Spinal cord (tissue), 10 donors: ENCODE data around the gene GLRA2. TPM values are rescaled to one million over a fixed set of nuclear protein-coding genes. Genes with fewer than 3 reads are reported as not detected.

Experiments
- DNase-seq, 6 donors: peaks; one replicate each; pipeline versions ENCODE4 v3.0.0 to v3.0.0-alpha.2; 2013 to 2015; ENCODE audit warnings: low spot score in 6 of 6, low read depth in 4 of 6
- H3K27ac ChIP-seq: one replicate; pipeline ENCODE4 v1.5.1; 2013; ENCODE audit warnings: low read depth, low read length, control low read depth
- H3K27me3 ChIP-seq: one replicate; pipeline ENCODE4 v1.6.1; 2013; ENCODE audit warnings: low read length; ENCODE audit not compliant: control insufficient read depth, insufficient read depth
- H3K36me3 ChIP-seq: one replicate; pipeline ENCODE4 v1.6.1; 2013; ENCODE audit warnings: low read length; ENCODE audit not compliant: control insufficient read depth, insufficient read depth
- H3K4me1 ChIP-seq: one replicate; pipeline ENCODE4 v1.6.1; 2013; ENCODE audit warnings: low read length; ENCODE audit not compliant: control insufficient read depth, insufficient read depth
- H3K4me3 ChIP-seq: one replicate; pipeline ENCODE4 v1.5.1; 2013; ENCODE audit warnings: low read depth, low read length, control low read depth
- H3K9me3 ChIP-seq: one replicate; pipeline ENCODE4 v1.6.1; 2013; ENCODE audit warnings: low read length; ENCODE audit not compliant: control insufficient read depth, insufficient read depth
- WGBS: methylation state at CpG from one replicate; pipeline ENCODE4 v1.1.5; 2013; ENCODE audit warnings: missing lambda C conversion rate; ENCODE audit not compliant: insufficient coverage; 5-methylcytosine and 5-hydroxymethylcytosine counted together
- long read RNA-seq, 4 donors: transcript quantifications; one replicate each; lab custom pipeline, GENCODE V29; 2026
- polyA plus RNA-seq, 2 donors: library from polyadenylated mRNA; unstranded; fragments of 120-200 nt; gene quantifications; one replicate each; pipeline ENCODE4 v1.2.1, GENCODE V29; 2013; ENCODE audit not compliant: insufficient read length in 2 of 2
- total RNA-seq, 2 donors: library from RNA; depleted of rRNA in 1 of 2; stranded (reverse); fragments of 120-200 nt in 1 of 2; fragments of >200 nt in 1 of 2; gene quantifications; one replicate each; pipeline versions ENCODE4 v1.2.3 to v1.2.4, GENCODE V29; 2013 to 2014
- donor health status: healthy.

The GLRA2 gene
- total RNA-seq = 10 to 100 TPM; 14.4 to 52.1 TPM
- polyA plus RNA-seq = 10 to 100 TPM; 49.6 to 53.7 TPM
- long read RNA-seq, donor 1, transcript GLRA2-201 (9 exons, 3,216 nt) = major isoform, 11 of 12 reads
- long read RNA-seq, donor 1, partial matches to known transcripts = 0 of 12 reads
- long read RNA-seq, donor 1, other reads (novel, unspliced or antisense) = 0 of 12 reads
- long read RNA-seq, donor 2, partial matches to known transcripts = 0 of 4 reads
- long read RNA-seq, donor 2, other reads (novel, unspliced or antisense) = 0 of 4 reads
- long read RNA-seq, donor 3, partial matches to known transcripts = 0 of 2 reads
- long read RNA-seq, donor 3, other reads (novel, unspliced or antisense) = 0 of 2 reads
- long read RNA-seq, donor 4 = 0 reads

- 13% methylated on average over 9 of the region's 17 CpGs for WGBS
- DNase-seq = peak; percentile 36 to 92 (median 58)
- H3K4me1 ChIP-seq = no peaks in the 10 kb centered on the region
- no peak within 1 kb of the TSS for H3K27ac ChIP-seq
- H3K27me3 ChIP-seq = peaks cover 7% of the 10 kb centered on the region
- no peaks in the 10 kb centered on the region for H3K9me3 ChIP-seq
- H3K36me3 ChIP-seq = no peaks in the 10 kb centered on the region
- H3K4me3 ChIP-seq = peak within 1 kb of the TSS; percentile 32
Observed at GRCh38 chrX:14529290-14529989, at the start of gene GLRA2. TSS of gene GLRA2 (plus strand) at chrX:14529536. CDS start at chrX:14530058, 522 bp downstream.

GRCh38 chrX:14489437-14489836 lies 39.9 kb upstream of the GLRA2 start:
- H3K27ac ChIP-seq = no peak overlapping the region
- H3K9me3 ChIP-seq = no peaks in the 10 kb centered on the region
- no peak overlapping the region for H3K4me3 ChIP-seq
- no peaks in the 10 kb centered on the region for H3K4me1 ChIP-seq
- no peak for DNase-seq
- peaks cover 2% of the 10 kb centered on the region for H3K27me3 ChIP-seq
- H3K36me3 ChIP-seq = no peaks in the 10 kb centered on the region
- WGBS = 59% methylated on average over 6 of the region's 8 CpGs

DNA sequence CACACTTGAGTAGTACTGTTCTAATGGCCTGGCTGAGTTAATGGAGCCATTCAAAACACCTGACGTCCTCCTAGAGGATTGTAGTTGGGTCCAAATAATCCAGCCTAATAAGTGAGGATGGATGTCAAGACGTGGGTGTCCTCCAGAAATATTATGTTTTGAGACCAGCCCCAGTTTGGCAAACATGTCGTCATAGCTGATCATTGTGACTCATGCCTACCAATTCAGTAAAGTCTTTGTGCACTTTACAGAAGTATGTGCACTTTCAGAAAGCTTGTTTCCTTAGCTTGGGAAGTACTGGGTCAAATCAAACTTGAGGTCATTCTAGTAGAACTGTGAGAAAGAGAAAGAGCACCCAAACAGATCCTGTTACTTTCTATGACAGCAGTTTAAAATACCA lies 37.6 kb upstream of the GLRA2 start:
- H3K9me3 ChIP-seq = no peaks in the 10 kb centered on the region
- no peaks in the 10 kb centered on the region for H3K4me1 ChIP-seq
- H3K4me3 ChIP-seq = no peak overlapping the region
- peaks cover 2% of the 10 kb centered on the region for H3K27me3 ChIP-seq
- 67% methylated on average over 2 of the region's 3 CpGs for WGBS
- no peaks in the 10 kb centered on the region for H3K36me3 ChIP-seq
- DNase-seq = no peak
- H3K27ac ChIP-seq = no peak overlapping the region

GRCh38 chrX:14496674-14497073 lies 32.7 kb upstream of the GLRA2 start:
- H3K9me3 ChIP-seq = no peaks in the 10 kb centered on the region
- H3K27ac ChIP-seq = no peak overlapping the region
- WGBS = 0% methylated on average over 1 of the region's 3 CpGs

DNA sequence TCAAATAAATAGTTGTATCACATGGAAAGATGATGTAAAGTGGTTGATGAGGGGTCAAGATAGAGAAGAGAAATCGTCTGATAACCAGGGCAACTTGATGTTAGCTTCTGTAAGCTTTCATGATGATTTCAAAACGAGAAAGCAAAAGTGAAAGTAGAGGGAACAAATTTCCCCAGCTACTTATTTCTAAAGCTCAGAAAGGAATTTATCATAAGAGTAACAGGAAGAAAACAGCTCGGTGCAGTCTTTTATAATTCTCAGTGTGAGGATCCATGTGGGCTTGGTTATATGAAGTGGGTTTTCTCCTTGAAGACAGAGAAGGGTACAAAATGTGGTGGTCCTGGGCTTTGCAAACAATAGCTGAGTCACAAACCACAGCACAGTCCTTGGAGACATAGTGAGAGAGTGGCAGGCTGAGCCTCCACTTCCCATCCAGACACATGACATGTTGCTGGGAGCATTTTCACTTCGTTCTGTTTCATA lies 32.1 kb upstream of the GLRA2 start:
- Histone ChIP-seq H3K27me3 (no peaks in the 10 kb centered on the region), H3K36me3 (no peaks in the 10 kb centered on the region), H3K27ac (no peak overlapping the region), H3K9me3 (no peaks in the 10 kb centered on the region), H3K4me1 (no peaks in the 10 kb centered on the region), H3K4me3 (no peak overlapping the region)
- DNase-seq = no peak
- 40% methylated on average over 1 of the region's 4 CpGs for WGBS

More at GRCh38 chrX:14496674-14497073, 32.7 kb upstream of the GLRA2 start:
- no peaks in the 10 kb centered on the region for H3K4me1 ChIP-seq
- H3K36me3 ChIP-seq = no peaks in the 10 kb centered on the region
- H3K27me3 ChIP-seq = no peaks in the 10 kb centered on the region
- H3K4me3 ChIP-seq = no peak overlapping the region
- DNase-seq = no peak

DNA sequence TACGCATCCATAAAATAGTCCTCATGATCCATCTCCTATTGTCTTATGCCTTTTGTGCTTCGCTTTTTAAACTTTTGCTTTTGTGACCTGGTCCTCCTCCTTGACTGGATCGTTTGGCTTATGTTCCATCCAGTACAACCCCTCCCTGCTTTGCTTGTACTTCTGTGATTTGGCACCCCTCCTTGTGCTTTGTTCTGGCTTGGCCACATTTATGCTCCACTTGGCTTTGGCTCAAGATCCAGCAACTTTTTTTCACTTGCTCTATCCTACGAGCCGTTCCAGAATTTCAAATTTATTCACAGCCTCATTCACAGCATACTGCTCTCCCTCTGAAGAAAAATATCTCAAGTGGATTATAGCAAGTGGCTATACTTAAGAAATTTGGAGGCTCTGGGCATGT lies 28.0 kb upstream of the GLRA2 start:
- Histone ChIP-seq H3K36me3 (no peaks in the 10 kb centered on the region), H3K27me3 (peaks cover 2% of the 10 kb centered on the region), H3K27ac (no peak overlapping the region), H3K4me3 (no peak overlapping the region), H3K4me1 (no peaks in the 10 kb centered on the region), H3K9me3 (no peaks in the 10 kb centered on the region)
- 38% methylated on average over 3 of the region's 5 CpGs for WGBS
- DNase-seq = peak; percentile 9 to 88 (median 15)

DNA sequence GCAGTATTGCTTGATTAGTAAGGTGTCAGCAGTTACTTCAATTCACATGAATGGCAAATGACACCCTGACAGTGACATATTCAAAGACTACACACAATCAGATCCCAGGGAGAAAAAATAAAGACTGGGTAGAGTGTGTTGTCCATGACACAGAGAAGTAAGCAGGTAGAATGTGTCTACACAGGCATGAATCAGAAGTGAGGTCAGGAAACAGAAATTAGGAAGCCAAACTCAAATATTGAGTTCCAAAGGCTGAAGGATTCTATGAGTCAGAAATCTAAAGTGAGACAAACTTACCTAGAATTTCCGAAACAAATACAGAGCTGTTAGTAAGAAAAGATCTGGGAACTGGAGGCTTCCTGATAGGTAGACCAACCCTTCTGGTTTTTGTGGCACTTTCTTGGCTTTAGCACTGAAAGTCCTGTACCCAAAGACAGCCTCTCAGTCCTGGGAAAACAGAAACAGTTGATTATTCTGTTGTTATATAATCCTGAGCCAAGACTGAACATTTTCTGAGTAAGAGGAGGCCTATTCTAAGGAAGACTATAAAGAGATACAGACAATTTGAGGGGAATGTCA lies 24.3 kb upstream of the GLRA2 start:
- DNase-seq = no peak
- H3K27me3 ChIP-seq = peaks cover 3% of the 10 kb centered on the region

GRCh38 chrX:14505648-14506047 lies 23.7 kb upstream of the GLRA2 start:
- Histone ChIP-seq H3K36me3 (no peaks in the 10 kb centered on the region), H3K4me3 (no peak overlapping the region), H3K27ac (no peak overlapping the region), H3K27me3 (peaks cover 3% of the 10 kb centered on the region), H3K9me3 (no peaks in the 10 kb centered on the region), H3K4me1 (no peaks in the 10 kb centered on the region)
- WGBS = 73% methylated on average over 1 of the region's 1 CpG
- no peak for DNase-seq

More for the DNA sequence above, 24.3 kb upstream of the GLRA2 start:
- no peaks in the 10 kb centered on the region for H3K36me3 ChIP-seq
- H3K9me3 ChIP-seq = no peaks in the 10 kb centered on the region
- no peak overlapping the region for H3K27ac ChIP-seq
- no CpG with 5 or more reads among the region's 1 CpG for WGBS
- H3K4me1 ChIP-seq = no peaks in the 10 kb centered on the region
- no peak overlapping the region for H3K4me3 ChIP-seq

DNA sequence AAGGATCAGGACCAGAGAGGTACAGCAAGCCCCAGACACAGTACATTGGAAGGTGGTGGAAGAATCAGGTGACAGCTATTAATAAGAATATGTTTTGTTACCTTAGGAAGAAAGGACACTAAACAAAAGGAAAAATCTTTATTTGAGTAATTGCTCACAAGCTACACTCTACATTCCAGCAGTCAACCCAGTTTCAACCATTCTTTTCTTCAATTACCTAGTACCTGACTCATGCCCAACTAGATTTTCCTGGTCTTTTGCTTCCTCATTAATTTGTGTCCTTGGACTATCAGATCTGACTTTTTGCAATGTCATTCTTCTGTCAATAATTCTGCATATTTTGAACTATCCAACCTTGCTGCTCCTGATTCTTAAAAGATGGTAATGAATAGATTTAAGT lies 22.5 kb upstream of the GLRA2 start:
- Histone ChIP-seq H3K36me3 (no peaks in the 10 kb centered on the region), H3K27me3 (peaks cover 3% of the 10 kb centered on the region), H3K4me3 (no peak overlapping the region), H3K27ac (no peak overlapping the region), H3K4me1 (no peaks in the 10 kb centered on the region), H3K9me3 (no peaks in the 10 kb centered on the region)
- DNase-seq = no peak
